H1 (cell line): ENCODE measurements around the gene ASXL1. TPM values are rescaled to one million over a fixed set of nuclear protein-coding genes. Genes with fewer than 3 reads are reported as not detected.

Experiments used
- SIX5 ChIP-seq: IDR thresholded peaks from 2 replicates; pipeline ENCODE4 v1.6.1; 2011; ENCODE audit warnings: mild to moderate bottlenecking, low read depth, low read length
- SP1 ChIP-seq: IDR thresholded peaks from 2 replicates; pipeline ENCODE4 v1.6.1; 2011; ENCODE audit warnings: low read depth, low read length
- SUZ12 ChIP-seq: fragments of 200-600 bp; sonication (generic); IDR thresholded peaks from 2 replicates; pipeline ENCODE4 v1.6.1; 2012; ENCODE audit warnings: mild to moderate bottlenecking, inconsistent platforms, low read length, moderate library complexity, mixed read lengths
- polyA plus RNA-seq, 7 experiments: library from polyadenylated mRNA; depleted of rRNA in 3 of 7; stranded (reverse) in 5 of 7; unstranded in 2 of 7; fragments of >200 nt in 5 of 7; fragments of 200-250 nt in 2 of 7; gene quantifications; 1 replicate in 5 of 7; 2 replicates in 1 of 7; 4 replicates in 1 of 7; pipeline versions ENCODE4 v1.2.1 to v1.2.3, GENCODE V29; 2011 to 2013; ENCODE audit warnings: missing spikeins in 2 of 7, mixed read lengths in 2 of 7
- total RNA-seq: library from RNA; stranded (reverse); fragmentation: NEBNext Ultra II Directional; extraction: Animal tissue kit (Norgen Biotek cat#: 25700); gene quantifications from 2 replicates; pipeline ENCODE4 v1.2.1, GENCODE V29; 2021

Gene ASXL1
- total and polyA plus RNA-seq, 2 of the 8 experiments (the other 6 are each of a cell fraction or from before 2014, with no cell fraction given) = 10.6 to 26.5 TPM

GRCh38 chr20:32449890-32450401 is 91.8 kb downstream of the ASXL1 start (continued):
- TF ChIP-seq SUZ12 = no peak
- no peak for TF ChIP-seq SP1
- no peak for TF ChIP-seq SIX5
